H1 (cell line): ENCODE results near the gene DOK6. TPM values are rescaled to one million over a fixed set of nuclear protein-coding genes. Genes with fewer than 3 reads are reported as not detected.

Source experiments
- CTCF ChIA-PET: fragments of 300-600 bp; sonication (Branson Sonifier 250); formaldehyde crosslinking; loops from one replicate; lab custom pipeline; 2021; ENCODE audit not compliant: partially characterized antibody; lab: Charles Lee
- POLR2A ChIA-PET: fragments of 300-600 bp; sonication (Branson Sonifier 250); formaldehyde crosslinking; loops from one replicate; lab custom pipeline; 2021; ENCODE audit warnings: inconsistent platforms; ENCODE audit not compliant: partially characterized antibody; lab: Charles Lee
- DNase-seq, 2 experiments: peaks; one replicate each; pipeline versions ENCODE4 v3.0.0 to v3.0.0-alpha.2; 2010 to 2022; ENCODE audit warnings: low spot score in 2 of 2, low read depth in 1 of 2, mixed read lengths in 1 of 2
- FAIRE-seq: peaks from 2 replicates; lab custom pipeline; 2011; peaks lifted over from hg19 to GRCh38; lab: Jason Lieb, UNC
- H2AFZ ChIP-seq: 2 replicates; pipeline ENCODE4 v1.8.1; 2012; ENCODE audit warnings: low read length, inconsistent platforms
- H2AK5ac ChIP-seq: 2 replicates; pipeline ENCODE4 v1.6.1; 2013; ENCODE audit warnings: low read depth, low read length
- H2BK120ac ChIP-seq: replicated peaks from 2 replicates; pipeline ENCODE3; 2013; ENCODE audit warnings: low read depth, low read length, inconsistent platforms
- H2BK12ac ChIP-seq: 2 replicates; pipeline ENCODE4 v1.6.1; 2013; ENCODE audit warnings: low read depth, low read length
- H2BK15ac ChIP-seq: 2 replicates; pipeline ENCODE4 v1.6.1; 2013; ENCODE audit warnings: low read length
- H2BK20ac ChIP-seq: 2 replicates; pipeline ENCODE4 v1.6.1; 2013; ENCODE audit warnings: low read length
- H2BK5ac ChIP-seq: 2 replicates; pipeline ENCODE4 v1.6.1; 2013; ENCODE audit warnings: low read depth, low read length
- H3K14ac ChIP-seq: 2 replicates; pipeline ENCODE4 v1.6.1; 2013; ENCODE audit warnings: inconsistent platforms; ENCODE audit not compliant: insufficient read length
- H3K18ac ChIP-seq: 2 replicates; pipeline ENCODE4 v1.6.1; 2013; ENCODE audit warnings: low read length; ENCODE audit errors: extremely low read depth
- H3K23ac ChIP-seq: 2 replicates; pipeline ENCODE4 v1.6.1; 2013; ENCODE audit warnings: inconsistent platforms; ENCODE audit not compliant: insufficient read length
- H3K23me2 ChIP-seq: 2 replicates; pipeline ENCODE4 v1.6.1; 2013; ENCODE audit warnings: low read depth, low read length
- H3K27ac ChIP-seq: 2 replicates; pipeline ENCODE4 v1.6.1; 2011; ENCODE audit warnings: low read depth, low read length, inconsistent platforms
- H3K27me3 ChIP-seq, 4 experiments: replicated peaks in 1 of 4; 1 replicate in 1 of 4; 2 replicates in 3 of 4; pipeline versions ENCODE4 v1.6.1 to v1.8.1; 2011 to 2013; ENCODE audit warnings: low read length in 3 of 4, mild to moderate bottlenecking in 3 of 4, inconsistent platforms in 2 of 4, mixed read lengths in 2 of 4, moderate library complexity in 1 of 4; ENCODE audit not compliant: control insufficient read depth in 3 of 4, insufficient read depth in 3 of 4; ENCODE audit errors: extremely low read depth in 1 of 4
- H3K36me3 ChIP-seq, 4 experiments: 2 replicates each; pipeline versions ENCODE4 v1.6.1 to v1.8.1; 2011 to 2013; ENCODE audit warnings: mild to moderate bottlenecking in 4 of 4, low read length in 3 of 4, moderate library complexity in 2 of 4, control low read depth in 1 of 4, inconsistent platforms in 1 of 4; ENCODE audit not compliant: insufficient read depth in 4 of 4, control insufficient read depth in 2 of 4
- H3K4ac ChIP-seq: replicated peaks from 2 replicates; pipeline ENCODE3; 2013; ENCODE audit warnings: low read length, low read depth, mixed read lengths, inconsistent platforms; ENCODE audit not compliant: insufficient read length
- H3K4me1 ChIP-seq, 4 experiments: replicated peaks in 1 of 4; 1 replicate in 1 of 4; 2 replicates in 3 of 4; pipeline versions ENCODE4 v1.6.1 to v1.8.1; 2011 to 2013; ENCODE audit warnings: low read length in 3 of 4, inconsistent platforms in 2 of 4, mixed read lengths in 1 of 4; ENCODE audit not compliant: insufficient read depth in 4 of 4, control insufficient read depth in 3 of 4
- H3K4me2 ChIP-seq, 2 experiments: 2 replicates each; pipeline versions ENCODE4 v1.6.1 to v1.8.1; 2011 to 2013; ENCODE audit warnings: low read depth in 2 of 2, low read length in 2 of 2, control low read depth in 1 of 2, inconsistent platforms in 1 of 2, mild to moderate bottlenecking in 1 of 2; ENCODE audit not compliant: insufficient read depth in 1 of 2
- H3K4me3 ChIP-seq, 4 experiments: fragments of 200-600, 300-600 bp in 1 of 4; sonication (generic), shearing (Covaris generic), sonication (Bioruptor Twin) in 1 of 4; 2 replicates each; pipeline versions ENCODE4 v1.5.1 to v1.8.1; 2011 to 2016; ENCODE audit warnings: low read length in 4 of 4, low read depth in 3 of 4, control low read depth in 2 of 4, inconsistent platforms in 2 of 4, mild to moderate bottlenecking in 2 of 4, mixed read lengths in 1 of 4, moderate library complexity in 1 of 4; ENCODE audit not compliant: insufficient read depth in 2 of 4; ENCODE audit errors: extremely low read depth in 1 of 4
- H3K56ac ChIP-seq: replicated peaks from 2 replicates; pipeline ENCODE3; 2013; ENCODE audit warnings: low read depth, mild to moderate bottlenecking, mixed read lengths, low read length, inconsistent platforms; ENCODE audit not compliant: insufficient read length
- H3K79me1 ChIP-seq: 2 replicates; pipeline ENCODE4 v1.6.1; 2013; ENCODE audit warnings: low read depth, low read length, control low read depth
- H3K79me2 ChIP-seq, 2 experiments: 2 replicates each; pipeline versions ENCODE4 v1.6.1 to v1.8.1; 2012 to 2013; ENCODE audit warnings: low read length in 2 of 2, mild to moderate bottlenecking in 2 of 2, inconsistent platforms in 1 of 2; ENCODE audit not compliant: insufficient read depth in 2 of 2, control insufficient read depth in 1 of 2
- H3K9ac ChIP-seq, 4 experiments: replicated peaks in 1 of 4; 1 replicate in 1 of 4; 2 replicates in 3 of 4; pipeline versions ENCODE4 v1.6.1 to v1.8.1; 2011 to 2013; ENCODE audit warnings: low read depth in 3 of 4, low read length in 3 of 4, control low read depth in 2 of 4, mild to moderate bottlenecking in 2 of 4, moderate library complexity in 2 of 4, inconsistent platforms in 1 of 4; ENCODE audit errors: extremely low read depth in 1 of 4
- H3K9me3 ChIP-seq, 2 experiments: 2 replicates each; pipeline versions ENCODE4 v1.6.1 to v1.8.1; 2012 to 2013; ENCODE audit warnings: mild to moderate bottlenecking in 2 of 2, moderate library complexity in 2 of 2, control low read depth in 1 of 2, inconsistent platforms in 1 of 2, low read depth in 1 of 2, low read length in 1 of 2, mixed read lengths in 1 of 2; ENCODE audit not compliant: insufficient read depth in 2 of 2
- H4K20me1 ChIP-seq, 2 experiments: replicated peaks in 1 of 2; 2 replicates each; pipeline versions ENCODE3 to v1.8.1; 2011 to 2013; ENCODE audit warnings: inconsistent platforms in 2 of 2, low read length in 2 of 2, mild to moderate bottlenecking in 1 of 2; ENCODE audit not compliant: insufficient read depth in 2 of 2, control insufficient read depth in 1 of 2
- H4K5ac ChIP-seq: 2 replicates; pipeline ENCODE4 v1.6.1; 2013; ENCODE audit warnings: low read length, low read depth, mixed read lengths, inconsistent platforms; ENCODE audit not compliant: insufficient read length
- H4K8ac ChIP-seq: 2 replicates; pipeline ENCODE4 v1.8.0; 2013; ENCODE audit warnings: mild to moderate bottlenecking, moderate library complexity, low read length, inconsistent platforms; ENCODE audit not compliant: insufficient read depth; ENCODE audit errors: extremely low read depth
- H4K91ac ChIP-seq: replicated peaks from 2 replicates; pipeline ENCODE3; 2013; ENCODE audit warnings: low read length, mixed read lengths, inconsistent platforms; ENCODE audit not compliant: insufficient read length
- CBX8 ChIP-seq: fragments of 300-800, 300-1000 bp; sonication (generic); IDR thresholded peaks from 2 replicates; pipeline ENCODE4 v1.7.1; 2016; ENCODE audit warnings: low read depth, low read length, borderline replicate concordance
- CHD2 ChIP-seq: IDR thresholded peaks from 2 replicates; pipeline ENCODE4 v1.6.1; 2012; ENCODE audit warnings: low read length, improper control_type of control experiment
- CREB1 ChIP-seq: IDR thresholded peaks from 2 replicates; pipeline ENCODE4 v1.6.1; 2012; ENCODE audit warnings: inconsistent platforms
- EP300 ChIP-seq, 2 experiments: IDR thresholded peaks; 1 replicate in 1 of 2; 2 replicates in 1 of 2; pipeline ENCODE4 v1.6.1; 2011 to 2012; ENCODE audit warnings: low read depth in 2 of 2, low read length in 2 of 2, mild to moderate bottlenecking in 2 of 2, borderline replicate concordance in 1 of 2, inconsistent platforms in 1 of 2, moderate library complexity in 1 of 2
- EZH2 ChIP-seq: fragments of 200-600 bp; sonication (generic); IDR thresholded peaks from 2 replicates; pipeline ENCODE4 v1.7.1; 2012; ENCODE audit warnings: low read depth, mild to moderate bottlenecking, moderate library complexity, low read length, inconsistent platforms; ENCODE audit not compliant: severe bottlenecking
- JUND ChIP-seq: IDR thresholded peaks from 2 replicates; pipeline ENCODE4 v1.6.1; 2011; ENCODE audit warnings: mild to moderate bottlenecking, improper control_type of control experiment, low read length
- NRF1 ChIP-seq: IDR thresholded peaks from 2 replicates; pipeline ENCODE4 v1.6.1; 2011; ENCODE audit warnings: mild to moderate bottlenecking, low read depth, low read length, improper control_type of control experiment
- POLR2A ChIP-seq, 2 experiments: IDR thresholded peaks; 1 replicate in 1 of 2; 2 replicates in 1 of 2; pipeline ENCODE4 v1.6.1; 2011; ENCODE audit warnings: low read depth in 2 of 2, low read length in 2 of 2, mild to moderate bottlenecking in 2 of 2; ENCODE audit errors: control extremely low read depth in 1 of 2
- RFX5 ChIP-seq: IDR thresholded peaks from 2 replicates; pipeline ENCODE4 v1.6.1; 2011; ENCODE audit warnings: low read depth, low read length, improper control_type of control experiment, borderline replicate concordance
- SAP30 ChIP-seq: fragments of 300-600 bp; sonication (generic); IDR thresholded peaks from 2 replicates; pipeline ENCODE4 v1.7.1; 2012; ENCODE audit warnings: low read length, moderate library complexity, mild to moderate bottlenecking, inconsistent platforms; ENCODE audit not compliant: insufficient read depth, insufficient replicate concordance
- SP1 ChIP-seq: IDR thresholded peaks from 2 replicates; pipeline ENCODE4 v1.6.1; 2011; ENCODE audit warnings: low read depth, low read length
- SP2 ChIP-seq: IDR thresholded peaks from 2 replicates; pipeline ENCODE4 v1.6.1; 2012; ENCODE audit warnings: mild to moderate bottlenecking, low read length, inconsistent platforms
- WGBS, 2 experiments: shearing (Covaris generic) in 1 of 2; methylation state at CpG; one replicate each; pipeline versions ENCODE4 v1.1.6 to v1.1.7; 2013 to 2015; ENCODE audit warnings: low lambda C conversion rate in 2 of 2, mixed read lengths in 2 of 2, inconsistent platforms in 1 of 2, low coverage in 1 of 2, missing lambda C conversion rate in 1 of 2; ENCODE audit not compliant: insufficient replicate concordance in 2 of 2, insufficient coverage in 1 of 2, insufficient read length in 1 of 2; ENCODE audit errors: extremely low coverage in 1 of 2, missing lambda C conversion rate in 1 of 2; 5-methylcytosine and 5-hydroxymethylcytosine counted together
- polyA plus RNA-seq, 7 experiments: library from polyadenylated mRNA; depleted of rRNA in 3 of 7; stranded (reverse) in 5 of 7; unstranded in 2 of 7; fragments of >200 nt in 5 of 7; fragments of 200-250 nt in 2 of 7; gene quantifications; 1 replicate in 5 of 7; 2 replicates in 1 of 7; 4 replicates in 1 of 7; pipeline versions ENCODE4 v1.2.1 to v1.2.3, GENCODE V29; 2011 to 2013; ENCODE audit warnings: missing spikeins in 2 of 7, mixed read lengths in 2 of 7
- total RNA-seq: library from RNA; stranded (reverse); fragmentation: NEBNext Ultra II Directional; extraction: Animal tissue kit (Norgen Biotek cat#: 25700); gene quantifications from 2 replicates; pipeline ENCODE4 v1.2.1, GENCODE V29; 2021
- TF ChIP-seq, protein P1 (sequence below), 3 experiments: IDR thresholded peaks; 1 replicate in 2 of 3; 2 replicates in 1 of 3; pipeline versions ENCODE4 v1.5.1 to v1.6.1; 2011; ENCODE audit warnings: low read length in 3 of 3, mild to moderate bottlenecking in 3 of 3, inconsistent platforms in 2 of 3, low read depth in 1 of 3, moderate library complexity in 1 of 3; ENCODE audit not compliant: insufficient read depth in 1 of 3; ENCODE audit errors: control extremely low read depth in 1 of 3

The DOK6 gene
- total and polyA plus RNA-seq, 2 of the 8 experiments (the other 6 are each of a cell fraction or from before 2014, with no cell fraction given): 0.33 to 0.50 TPM

GRCh38 chr18:69408522-69408921 lies 7.8 kb downstream of the DOK6 start:
- H3K4me1 ChIP-seq: no peaks in the 10 kb centered on the region
- H4K20me1 ChIP-seq: no peaks in the 10 kb centered on the region
- H3K23me2 ChIP-seq: no peaks in the 10 kb centered on the region
- H3K4ac ChIP-seq: no peak overlapping the region
- H2BK120ac ChIP-seq: no peak overlapping the region
- H3K79me1 ChIP-seq: no peaks in the 10 kb centered on the region
- H2BK5ac ChIP-seq: no peak overlapping the region
- no peak overlapping the region for H3K9ac ChIP-seq
- H4K8ac ChIP-seq: no peak overlapping the region
- DNase-seq (no peak), FAIRE-seq (no peak)
- H2AK5ac ChIP-seq: no peak overlapping the region
- H3K36me3 ChIP-seq: no peaks in the 10 kb centered on the region
- H3K14ac ChIP-seq: no peak overlapping the region
- no peak overlapping the region for H2BK12ac ChIP-seq
- no peak overlapping the region for H2BK20ac ChIP-seq
- no peak overlapping the region for H4K5ac ChIP-seq
- POLR2A ChIA-PET: no interaction called here
- no peak overlapping the region for H3K27ac ChIP-seq
- no peak overlapping the region for H2AFZ ChIP-seq
- H3K56ac ChIP-seq: no peak overlapping the region
- H3K27me3 ChIP-seq: peaks cover 0 to 4% (median 2%) of the 10 kb centered on the region in 4 experiments; a peak in 4 of 7 replicates
- 88% methylated on average over 1 of the region's 1 CpG; no CpG with 5 or more reads in 1 of the 2 experiments for WGBS, 2 experiments
- H3K4me2 ChIP-seq: no peak overlapping the region
- no peak overlapping the region for H3K23ac ChIP-seq
- H3K4me3 ChIP-seq: no peak overlapping the region
- H4K91ac ChIP-seq: no peak overlapping the region
- TF ChIP-seq EZH2 (no peak), NRF1 (no peak), POLR2A (IDR thresholded peaks at IDR 0.05; ENCODE audit: control extremely low read depth in 1 of 2, low read depth in 2 of 2, low read length in 2 of 2) (no peak), SP2 (no peak), CBX8 (no peak), CREB1 (no peak), SAP30 (no peak), JUND (no peak), CHD2 (no peak), EP300 (IDR thresholded peaks at IDR 0.05; ENCODE audit: borderline replicate concordance in 1 of 2, low read depth in 2 of 2, low read length in 2 of 2) (no peak), RFX5 (no peak), SP1 (no peak)
- TF ChIP-seq, protein P1, sequence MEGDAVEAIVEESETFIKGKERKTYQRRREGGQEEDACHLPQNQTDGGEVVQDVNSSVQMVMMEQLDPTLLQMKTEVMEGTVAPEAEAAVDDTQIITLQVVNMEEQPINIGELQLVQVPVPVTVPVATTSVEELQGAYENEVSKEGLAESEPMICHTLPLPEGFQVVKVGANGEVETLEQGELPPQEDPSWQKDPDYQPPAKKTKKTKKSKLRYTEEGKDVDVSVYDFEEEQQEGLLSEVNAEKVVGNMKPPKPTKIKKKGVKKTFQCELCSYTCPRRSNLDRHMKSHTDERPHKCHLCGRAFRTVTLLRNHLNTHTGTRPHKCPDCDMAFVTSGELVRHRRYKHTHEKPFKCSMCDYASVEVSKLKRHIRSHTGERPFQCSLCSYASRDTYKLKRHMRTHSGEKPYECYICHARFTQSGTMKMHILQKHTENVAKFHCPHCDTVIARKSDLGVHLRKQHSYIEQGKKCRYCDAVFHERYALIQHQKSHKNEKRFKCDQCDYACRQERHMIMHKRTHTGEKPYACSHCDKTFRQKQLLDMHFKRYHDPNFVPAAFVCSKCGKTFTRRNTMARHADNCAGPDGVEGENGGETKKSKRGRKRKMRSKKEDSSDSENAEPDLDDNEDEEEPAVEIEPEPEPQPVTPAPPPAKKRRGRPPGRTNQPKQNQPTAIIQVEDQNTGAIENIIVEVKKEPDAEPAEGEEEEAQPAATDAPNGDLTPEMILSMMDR (IDR thresholded peaks at IDR 0.05; ENCODE audit: control extremely low read depth in 1 of 3, insufficient read depth in 1 of 3, low read depth in 1 of 3, low read length in 3 of 3): no peak
- H3K18ac ChIP-seq: no peak overlapping the region
- no peaks in the 10 kb centered on the region for H3K9me3 ChIP-seq
- no peak overlapping the region for H2BK15ac ChIP-seq
- H3K79me2 ChIP-seq: no peaks in the 10 kb centered on the region
- CTCF ChIA-PET: no interaction called here
